ENCODE data around the gene LRP1B. TPM values are rescaled to one million over a fixed set of nuclear protein-coding genes. Genes with fewer than 3 reads are reported as not detected.

Gene LRP1B
- total RNA-seq, 3 donors from 2014 or later = 2.3 to 29.8 (median 21.8) TPM

DNA sequence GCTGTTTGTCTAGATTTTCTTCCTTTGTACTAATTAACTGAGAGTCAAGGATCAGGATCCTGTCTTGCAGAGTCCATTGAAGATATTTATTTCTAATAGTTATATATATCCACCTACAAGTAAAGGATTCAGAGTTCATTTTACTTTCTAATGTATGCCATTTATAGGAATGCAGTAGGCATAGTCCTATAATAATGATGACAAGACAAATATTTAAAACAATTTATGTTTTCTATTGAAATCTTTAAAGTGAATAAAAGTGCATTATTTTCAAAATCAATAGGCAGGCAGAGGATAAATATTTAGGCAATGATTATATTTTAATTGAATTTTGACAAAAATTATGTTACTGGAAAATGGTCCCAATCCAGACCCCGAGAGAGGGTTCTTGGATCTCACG is 1919.9 kb downstream of the LRP1B start:
- Histone ChIP-seq H3K4me1 (no peaks in the 10 kb centered on the region), H3K4me3 (no peak overlapping the region), H3K9me3 (no peaks in the 10 kb centered on the region), H3K27me3 (no peaks in the 10 kb centered on the region), H3K27ac (no peak overlapping the region), H3K36me3 (no peaks in the 10 kb centered on the region)
- intact Hi-C loops (cut with DNase I; ENCODE audit: low total_unique reads) = no loop called here
- no peak for DNase-seq (ENCODE audit: low spot score in 2 of 2)
- TF ChIP-seq POLR2AphosphoS5 (IDR thresholded peaks at IDR 0.05) (no peak), POLR2A (IDR thresholded peaks at IDR 0.05) (no peak)
- TF ChIP-seq, protein P1, sequence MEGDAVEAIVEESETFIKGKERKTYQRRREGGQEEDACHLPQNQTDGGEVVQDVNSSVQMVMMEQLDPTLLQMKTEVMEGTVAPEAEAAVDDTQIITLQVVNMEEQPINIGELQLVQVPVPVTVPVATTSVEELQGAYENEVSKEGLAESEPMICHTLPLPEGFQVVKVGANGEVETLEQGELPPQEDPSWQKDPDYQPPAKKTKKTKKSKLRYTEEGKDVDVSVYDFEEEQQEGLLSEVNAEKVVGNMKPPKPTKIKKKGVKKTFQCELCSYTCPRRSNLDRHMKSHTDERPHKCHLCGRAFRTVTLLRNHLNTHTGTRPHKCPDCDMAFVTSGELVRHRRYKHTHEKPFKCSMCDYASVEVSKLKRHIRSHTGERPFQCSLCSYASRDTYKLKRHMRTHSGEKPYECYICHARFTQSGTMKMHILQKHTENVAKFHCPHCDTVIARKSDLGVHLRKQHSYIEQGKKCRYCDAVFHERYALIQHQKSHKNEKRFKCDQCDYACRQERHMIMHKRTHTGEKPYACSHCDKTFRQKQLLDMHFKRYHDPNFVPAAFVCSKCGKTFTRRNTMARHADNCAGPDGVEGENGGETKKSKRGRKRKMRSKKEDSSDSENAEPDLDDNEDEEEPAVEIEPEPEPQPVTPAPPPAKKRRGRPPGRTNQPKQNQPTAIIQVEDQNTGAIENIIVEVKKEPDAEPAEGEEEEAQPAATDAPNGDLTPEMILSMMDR (IDR thresholded peaks at IDR 0.05) = no peak

DNA sequence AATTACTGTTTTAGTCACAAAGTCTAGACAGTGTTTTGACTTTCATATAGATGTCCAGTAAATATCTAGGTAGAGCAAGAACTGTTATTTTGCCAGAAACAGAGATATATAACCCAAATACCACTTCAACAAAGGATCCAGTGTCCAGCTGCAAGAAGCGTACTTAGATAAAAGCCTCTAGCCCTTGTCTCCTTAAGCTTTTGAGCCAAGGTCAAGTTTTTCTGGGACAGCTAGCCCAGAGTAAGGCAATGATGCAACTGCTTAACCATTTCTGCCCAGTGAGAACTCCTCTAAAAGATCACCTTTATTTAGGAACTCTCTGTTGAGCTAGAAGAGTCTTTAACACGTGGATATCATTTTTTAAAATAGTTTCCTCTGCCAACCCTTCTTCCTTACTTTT is 1925.7 kb downstream of the LRP1B start:
- Histone ChIP-seq H3K27me3 (no peaks in the 10 kb centered on the region), H3K4me1 (no peaks in the 10 kb centered on the region), H3K9me3 (no peaks in the 10 kb centered on the region), H3K4me3 (no peak overlapping the region), H3K27ac (no peak overlapping the region), H3K36me3 (no peaks in the 10 kb centered on the region)
- no peak for DNase-seq (ENCODE audit: low spot score in 2 of 2)
- no peak for TF ChIP-seq POLR2AphosphoS5 (IDR thresholded peaks at IDR 0.05)
- TF ChIP-seq POLR2A (IDR thresholded peaks at IDR 0.05) = no peak
- TF ChIP-seq, protein P1 (IDR thresholded peaks at IDR 0.05) = no peak
- intact Hi-C loops (cut with DNase I; ENCODE audit: low total_unique reads) = no loop called here

DNA sequence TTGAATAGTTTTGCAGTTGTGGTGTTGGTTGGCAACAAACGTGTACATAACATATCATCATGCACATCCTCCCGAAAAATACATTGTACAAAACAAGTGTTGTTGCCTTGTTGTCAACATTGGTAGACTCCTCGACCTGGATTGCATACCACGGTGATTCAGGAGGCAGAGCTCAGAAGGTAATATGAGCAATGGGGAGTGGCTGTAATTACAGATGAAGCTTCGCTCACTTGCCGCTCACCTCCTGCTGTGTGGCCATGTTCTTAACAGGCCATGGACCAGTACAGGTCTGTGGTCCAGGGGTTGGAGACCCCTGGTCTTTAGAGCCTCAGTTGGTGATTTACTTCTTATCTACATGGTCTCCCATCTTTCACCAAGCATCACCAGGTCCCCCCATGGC is 1927.5 kb downstream of the LRP1B start:
- no peaks in the 10 kb centered on the region for H3K4me1 ChIP-seq
- intact Hi-C loops (cut with DNase I; ENCODE audit: low total_unique reads) = no loop called here
- no peak overlapping the region for H3K27ac ChIP-seq

DNA sequence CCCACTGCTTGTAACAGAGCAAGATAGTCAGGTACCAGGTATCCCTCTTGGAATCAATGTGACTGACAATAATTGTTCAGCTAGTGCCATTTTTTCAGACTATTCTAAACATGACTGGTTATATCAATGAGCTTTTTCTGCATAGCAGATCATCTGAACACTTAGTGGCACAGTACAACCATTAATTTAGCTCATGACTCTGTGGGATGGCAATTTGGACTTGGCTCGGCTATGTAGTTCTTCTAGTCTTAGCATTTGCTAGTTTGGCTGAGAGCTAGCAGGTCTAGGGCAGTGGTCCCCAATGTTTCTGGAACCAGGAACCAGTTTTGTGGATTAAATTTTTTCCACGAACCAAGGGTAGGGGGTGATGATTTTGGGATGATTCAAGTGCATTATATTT is 1929.2 kb downstream of the LRP1B start:
- TF ChIP-seq, protein P1 (IDR thresholded peaks at IDR 0.05) = no peak
- TF ChIP-seq POLR2AphosphoS5 (IDR thresholded peaks at IDR 0.05) (no peak), POLR2A (IDR thresholded peaks at IDR 0.05) (no peak)
- no peaks in the 10 kb centered on the region for H3K27me3 ChIP-seq
- intact Hi-C loops (cut with DNase I; ENCODE audit: low total_unique reads) = no loop called here
- H3K27ac ChIP-seq = no peak overlapping the region
- H3K4me3 ChIP-seq = no peak overlapping the region
- H3K4me1 ChIP-seq = no peaks in the 10 kb centered on the region
- no peaks in the 10 kb centered on the region for H3K9me3 ChIP-seq
- DNase-seq (ENCODE audit: low spot score in 2 of 2) = no peak
- no peaks in the 10 kb centered on the region for H3K36me3 ChIP-seq

More for the DNA sequence above, 1927.5 kb downstream of the LRP1B start:
- Histone ChIP-seq H3K27me3 (no peaks in the 10 kb centered on the region), H3K4me3 (no peak overlapping the region), H3K36me3 (no peaks in the 10 kb centered on the region), H3K9me3 (no peaks in the 10 kb centered on the region)
- TF ChIP-seq POLR2A (IDR thresholded peaks at IDR 0.05) (no peak), POLR2AphosphoS5 (IDR thresholded peaks at IDR 0.05) (no peak)
- TF ChIP-seq, protein P1 (IDR thresholded peaks at IDR 0.05) = no peak
- DNase-seq (ENCODE audit: low spot score in 2 of 2) = no peak

DNA sequence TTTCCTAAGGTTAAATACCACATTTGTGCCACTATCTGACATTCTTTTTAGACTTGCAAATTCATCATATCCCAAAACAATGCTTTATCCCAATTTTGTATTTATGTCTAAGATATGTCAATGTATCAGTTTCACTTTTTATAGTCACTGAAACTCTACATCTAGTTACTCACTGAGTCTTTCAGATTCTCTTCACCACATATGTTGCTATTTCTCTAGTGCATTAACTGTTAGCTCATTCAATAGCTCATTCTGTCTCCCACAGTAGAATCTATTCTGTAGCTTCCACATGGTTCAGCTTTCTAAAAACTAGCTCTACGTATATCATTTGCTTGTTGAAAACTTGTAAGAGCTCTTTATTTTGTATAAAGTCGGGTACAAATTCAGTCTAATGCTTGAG is 1930.1 kb downstream of the LRP1B start:
- no peaks in the 10 kb centered on the region for H3K9me3 ChIP-seq
- no peaks in the 10 kb centered on the region for H3K36me3 ChIP-seq
- H3K27ac ChIP-seq = no peak overlapping the region
- no peaks in the 10 kb centered on the region for H3K4me1 ChIP-seq
- H3K27me3 ChIP-seq = no peaks in the 10 kb centered on the region
- H3K4me3 ChIP-seq = no peak overlapping the region
- no peak for DNase-seq (ENCODE audit: low spot score in 2 of 2)
- TF ChIP-seq POLR2A (IDR thresholded peaks at IDR 0.05) (no peak), POLR2AphosphoS5 (IDR thresholded peaks at IDR 0.05) (no peak)
- TF ChIP-seq, protein P1 (IDR thresholded peaks at IDR 0.05) = no peak
- intact Hi-C loops (cut with DNase I; ENCODE audit: low total_unique reads) = no loop called here

Data from breast epithelium (tissue), 4 donors.